Amygdala (tissue), 56 donors: ENCODE measurements around the gene FAM135A.

Experiments
- DNase-seq, 56 donors: peaks; one replicate each; lab custom pipeline; 2025; lab: John Stamatoyannopoulos, UW

FAM135A gene

DNA sequence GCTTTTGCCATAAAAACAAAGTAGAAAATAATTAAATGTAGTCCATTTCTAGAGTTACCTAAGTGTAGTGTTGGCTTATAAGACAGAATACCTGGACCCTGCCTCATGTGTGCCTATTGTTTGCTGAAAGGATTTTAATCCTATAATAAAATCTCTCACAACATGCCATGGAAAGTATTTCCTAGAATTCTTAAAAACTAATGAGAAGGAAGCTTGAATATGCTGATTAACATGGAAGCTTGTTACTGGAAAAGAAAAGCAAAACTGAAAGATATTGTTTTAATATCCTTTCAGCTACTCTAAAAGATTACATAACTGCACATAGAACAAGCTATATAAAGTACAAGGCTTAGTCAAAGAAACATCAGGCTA is 18.0 kb upstream of the FAM135A start:
- no peak for DNase-seq

DNA sequence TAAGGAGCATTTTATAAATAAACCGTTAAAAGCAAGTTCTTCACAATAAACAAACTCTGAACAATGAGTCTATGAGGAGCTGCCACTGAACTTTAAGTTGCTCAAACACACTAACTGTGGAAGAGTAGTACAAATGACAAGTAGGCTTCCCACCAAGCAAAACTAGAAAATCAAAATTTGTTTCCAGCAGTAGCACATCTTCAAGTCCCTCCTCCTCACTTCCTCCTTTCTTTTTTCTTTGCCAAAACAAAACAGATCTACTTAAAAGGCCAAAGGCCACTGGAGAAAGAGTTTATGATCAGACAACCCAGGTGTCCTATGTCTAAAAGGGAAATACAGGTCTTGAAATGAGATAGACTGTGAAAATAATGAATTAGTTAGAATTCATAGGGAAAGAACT is 17.1 kb upstream of the FAM135A start:
- DNase-seq, result no peak

DNA sequence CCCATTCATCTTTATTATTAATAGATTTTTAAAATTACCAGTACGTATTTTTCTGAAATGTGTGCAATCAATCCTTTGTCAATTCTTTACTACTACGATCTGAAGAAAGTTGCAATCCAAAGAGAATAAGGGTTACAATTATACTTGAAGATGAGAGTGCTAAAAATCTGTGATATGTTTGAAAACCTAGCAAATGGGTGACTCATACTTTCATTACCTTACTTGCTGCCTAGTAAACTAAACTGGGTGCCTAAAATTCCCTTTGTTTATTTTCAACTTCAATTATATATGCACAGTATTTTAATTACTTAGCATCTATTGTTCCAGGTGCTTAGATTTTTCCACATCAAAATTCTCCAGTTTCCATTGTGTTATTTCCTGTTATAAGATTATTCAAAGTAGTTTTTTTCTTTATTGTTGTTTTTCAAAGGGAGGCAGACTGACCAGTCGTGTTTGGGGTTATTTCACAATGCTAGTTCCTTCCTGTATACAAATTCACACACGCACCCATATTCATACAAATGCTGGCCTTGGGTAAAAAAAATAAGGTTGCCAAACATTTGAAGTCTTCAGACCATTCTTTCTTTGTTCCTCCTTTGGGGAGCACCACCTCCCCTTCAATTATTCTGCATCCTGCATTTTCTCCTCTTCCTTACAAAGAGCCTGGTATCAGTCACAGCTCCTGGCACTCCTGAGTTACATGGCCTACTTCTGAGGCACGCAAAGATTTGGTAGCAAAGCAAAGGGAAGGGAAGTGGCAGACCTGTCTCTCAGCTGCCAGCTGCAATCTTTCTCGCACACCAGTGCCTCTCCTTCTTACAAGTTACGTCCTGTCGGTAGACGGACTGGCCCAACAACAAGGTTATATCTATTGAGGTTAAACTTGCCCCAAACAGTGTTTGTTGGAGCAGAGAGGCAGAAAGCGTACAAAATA is 16.2 kb upstream of the FAM135A start:
- DNase-seq, result no peak

DNA sequence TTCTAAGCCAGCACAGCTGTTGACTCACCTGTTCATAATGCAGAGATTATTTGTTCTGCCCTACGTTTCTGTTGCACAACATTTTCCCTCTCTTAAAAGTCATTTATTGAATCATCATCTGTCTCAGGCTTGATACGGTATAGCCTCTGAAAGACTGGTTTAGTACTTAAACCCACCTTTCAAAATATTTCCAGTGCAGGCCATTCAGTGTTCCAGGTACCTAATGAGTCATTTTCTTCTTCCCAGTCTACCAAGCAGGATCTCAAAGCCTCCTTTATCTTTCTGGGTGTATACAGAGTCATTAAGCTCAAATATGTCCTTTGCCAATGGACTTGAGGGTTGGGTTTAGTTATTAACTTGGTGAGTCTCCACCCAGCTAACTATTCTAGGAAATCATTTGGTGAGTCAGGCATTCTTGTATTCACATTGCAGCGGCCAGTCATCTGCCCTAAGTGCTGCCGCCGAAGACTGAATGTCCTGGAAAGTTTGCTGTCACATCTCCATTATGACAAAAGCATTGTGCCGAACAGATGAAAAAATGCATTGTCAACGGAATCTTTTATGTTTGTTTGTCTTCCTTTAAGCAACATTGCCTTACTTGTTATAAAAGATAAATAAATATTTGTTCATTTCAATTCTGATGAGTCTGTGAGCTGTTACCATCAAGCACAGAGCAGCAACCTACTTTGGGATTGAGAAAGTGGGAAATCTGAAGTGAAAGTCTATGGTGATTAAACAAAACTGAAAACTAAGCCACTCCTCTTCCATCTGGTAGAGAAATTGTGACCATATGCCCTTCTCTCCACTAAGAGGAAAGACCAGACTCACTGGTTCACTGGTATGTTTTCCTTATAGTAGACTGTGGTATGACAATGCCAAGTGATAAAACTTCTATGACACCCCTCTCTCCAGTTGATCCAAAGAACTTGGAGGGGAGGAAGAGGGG is 14.3 kb upstream of the FAM135A start:
- DNase-seq, result no peak

DNA sequence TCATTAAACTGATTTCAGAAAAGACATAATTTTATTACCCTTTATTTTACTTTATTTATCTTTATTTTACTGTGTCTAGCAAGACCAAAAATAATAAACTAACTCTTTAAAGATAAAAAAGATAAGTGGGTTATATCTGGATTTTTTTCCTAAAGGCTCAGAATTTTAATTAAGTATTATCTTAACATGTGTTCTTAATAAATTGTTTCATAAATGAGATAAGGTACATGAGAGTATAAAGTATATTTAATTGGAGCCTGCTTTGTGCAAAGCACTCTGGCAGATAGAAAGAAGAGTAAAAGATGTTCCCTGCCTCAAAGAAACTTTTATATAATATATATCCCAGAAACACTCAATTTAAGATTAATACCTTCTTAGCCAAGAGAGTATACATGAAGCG is 8.7 kb upstream of the FAM135A start:
- no peak for DNase-seq

DNA sequence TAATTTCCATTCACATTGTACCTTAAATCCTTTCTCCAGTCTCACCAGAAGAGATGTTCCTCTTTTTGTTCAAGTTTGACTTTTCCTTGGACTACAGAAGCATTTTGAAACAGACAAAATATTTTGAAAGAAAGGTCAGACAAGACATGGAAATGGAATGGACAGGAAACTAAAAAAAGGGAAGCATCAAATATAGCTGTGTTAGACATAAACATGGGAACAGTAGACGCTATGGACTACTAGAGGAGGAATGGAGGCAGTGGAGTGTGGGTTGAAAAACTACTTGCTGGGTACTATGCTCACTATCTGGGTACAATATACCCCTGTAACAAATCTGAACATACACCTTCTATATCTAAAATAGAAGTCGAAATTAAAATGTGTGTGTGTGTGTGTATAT is 4.1 kb upstream of the FAM135A start:
- DNase-seq, result no peak

DNA sequence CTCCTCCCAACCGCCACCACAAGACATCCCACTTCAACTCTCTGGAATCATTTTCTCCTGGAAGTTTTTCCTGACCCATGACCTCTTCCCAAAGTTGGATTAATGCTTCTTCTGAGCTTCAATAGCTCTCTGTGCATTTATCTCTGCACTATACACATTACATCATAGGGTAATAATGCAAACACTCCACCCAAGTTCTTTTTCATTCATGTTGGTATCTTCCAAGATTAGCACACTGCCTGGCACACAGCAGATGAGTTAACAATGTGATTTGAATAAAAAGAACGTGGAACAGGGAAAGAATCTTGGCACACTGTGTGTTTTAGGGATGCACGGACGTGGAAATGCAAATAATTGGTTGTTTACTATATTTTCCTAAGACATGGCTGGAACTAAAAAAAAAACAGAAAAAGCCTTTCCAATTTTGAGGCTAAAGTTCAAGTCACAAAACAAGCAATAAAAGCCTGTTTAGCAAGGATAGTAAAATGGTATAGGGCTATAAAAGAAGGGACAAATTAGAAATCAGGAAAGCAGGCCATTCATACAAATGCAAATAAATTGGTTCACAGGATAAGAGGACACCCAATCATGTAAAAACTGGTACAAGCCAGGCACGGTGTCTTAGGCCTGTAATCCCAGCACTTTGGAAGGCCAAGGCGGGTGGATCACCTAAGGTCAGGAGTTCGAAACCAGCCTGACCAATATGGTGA is 1.6 kb upstream of the FAM135A start:
- DNase-seq, result no peak

DNA sequence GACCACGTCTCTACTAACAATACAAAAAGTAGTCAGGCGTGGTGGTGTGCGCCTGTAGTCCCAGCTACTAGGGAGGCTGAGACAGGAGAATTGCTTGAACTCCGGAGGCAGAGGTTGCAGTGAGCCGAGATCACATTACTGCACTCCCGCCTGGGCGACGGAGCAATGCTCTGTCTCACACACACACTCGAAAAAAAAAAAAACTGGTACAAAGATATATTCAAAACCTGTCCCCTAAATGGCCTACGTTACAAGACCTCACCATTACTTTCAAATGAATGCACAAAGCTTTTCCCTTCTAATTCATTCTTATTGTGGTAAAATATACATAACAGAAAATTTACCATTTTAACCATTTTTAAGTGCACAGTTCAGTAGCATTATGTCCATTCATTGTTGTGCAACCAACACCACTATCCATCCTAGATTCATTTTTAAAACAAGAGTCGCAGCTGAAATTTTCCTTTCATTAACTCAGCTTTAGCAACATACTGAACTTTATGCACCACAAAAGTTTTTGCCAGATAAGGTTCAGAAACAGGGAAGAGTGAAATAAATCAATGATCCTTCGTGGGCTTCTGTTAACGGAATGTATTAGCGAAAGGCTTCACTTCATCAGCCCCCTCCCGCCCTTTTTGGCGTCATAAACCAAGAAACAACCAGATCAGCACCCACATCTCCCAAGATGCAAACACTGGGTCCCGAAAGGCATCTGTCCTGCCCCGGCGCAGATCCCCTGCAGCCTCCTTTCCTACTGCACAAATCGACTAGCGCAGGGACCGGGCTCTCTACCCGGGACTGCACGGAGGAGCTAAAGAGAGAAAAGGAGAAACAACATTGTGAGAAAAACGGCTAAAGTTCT is 825 bp upstream of the FAM135A start:
- peak in 1 of 56 donors; percentile 46 for DNase-seq

DNA sequence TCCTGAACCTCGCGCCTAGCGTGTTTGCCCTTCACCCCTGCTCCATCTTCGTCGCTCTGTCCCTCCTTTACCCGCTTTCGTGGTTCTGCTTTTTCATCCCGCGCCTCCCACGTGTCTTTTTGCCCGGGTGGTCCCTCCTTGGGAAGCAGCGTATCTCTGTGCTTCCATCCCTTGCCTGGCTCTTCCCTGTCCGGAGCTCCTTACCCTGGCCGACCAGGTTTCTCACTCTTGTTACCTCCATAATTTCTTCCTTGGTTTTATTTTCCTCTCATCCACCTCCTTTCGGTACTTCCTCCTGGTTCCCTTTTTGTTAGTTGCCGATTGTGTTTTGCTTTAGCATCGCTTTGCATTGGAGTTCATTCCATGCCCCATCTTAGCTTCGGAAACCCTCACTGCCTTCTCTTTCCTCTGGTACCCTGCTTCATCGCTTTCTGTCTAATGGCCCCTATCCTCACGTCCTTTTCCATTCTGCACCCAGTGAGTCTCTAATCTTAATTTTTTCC is 735 bp downstream of the FAM135A start:
- DNase-seq, result peak in 20 of 56 donors; percentile 7 to 65 (median 40)

DNA sequence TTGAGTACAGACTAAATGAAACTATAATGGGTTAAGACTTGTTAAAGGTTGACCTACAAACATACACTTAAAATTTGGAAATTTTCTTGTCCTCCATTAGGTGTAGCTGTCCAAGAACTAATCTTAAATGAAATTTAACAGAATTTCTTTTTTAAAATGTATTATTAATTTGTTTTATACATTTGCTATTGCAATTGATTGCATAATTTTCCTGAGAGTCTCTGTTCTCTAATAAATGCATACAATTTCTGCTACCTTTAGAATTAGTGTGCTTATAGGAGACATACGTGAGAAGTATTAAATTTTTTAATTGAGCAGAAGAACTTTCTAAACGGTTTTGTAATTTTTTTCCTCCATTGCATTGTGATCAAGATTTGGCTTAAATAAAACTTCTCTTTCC is 1.5 kb downstream of the FAM135A start:
- DNase-seq, result no peak

DNA sequence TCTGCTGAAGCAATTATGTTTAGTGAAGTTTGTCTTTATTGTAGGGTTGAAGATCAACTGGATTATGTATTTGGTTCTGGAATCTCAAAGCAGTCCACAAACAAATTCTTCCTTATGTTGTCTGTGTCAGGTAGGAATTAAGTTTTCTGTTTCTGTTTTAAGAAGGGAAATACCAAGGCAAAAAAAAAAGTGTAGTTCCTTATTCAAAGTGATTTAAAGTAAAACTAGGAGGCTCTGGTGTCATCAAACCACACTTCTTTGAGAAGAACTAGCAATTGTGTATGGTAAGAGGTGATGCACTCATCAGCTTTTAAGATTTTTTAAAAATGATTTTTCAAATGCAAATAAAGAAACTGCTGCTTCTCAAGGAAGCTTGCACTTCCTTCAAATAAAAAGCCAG is 1.9 kb downstream of the FAM135A start:
- no peak for DNase-seq

DNA sequence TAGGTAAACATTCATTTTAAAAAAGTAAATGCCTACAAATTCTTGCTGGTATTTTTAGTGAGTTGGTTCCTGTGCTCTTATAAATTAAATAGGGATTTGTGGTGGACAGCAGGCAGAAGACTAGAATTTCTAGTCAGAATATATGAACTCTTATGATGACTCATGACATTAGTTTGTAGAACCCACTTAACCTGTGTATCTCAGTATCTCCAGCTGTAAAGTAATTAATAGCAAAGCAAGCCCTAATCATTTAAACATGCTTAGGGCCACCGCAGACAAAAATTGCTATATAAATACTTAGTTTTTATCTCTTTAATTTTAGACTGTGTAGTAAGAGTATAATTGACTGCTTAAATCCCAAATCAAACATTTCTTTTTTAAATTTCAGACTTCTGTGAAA is 2.4 kb downstream of the FAM135A start:
- no peak for DNase-seq

DNA sequence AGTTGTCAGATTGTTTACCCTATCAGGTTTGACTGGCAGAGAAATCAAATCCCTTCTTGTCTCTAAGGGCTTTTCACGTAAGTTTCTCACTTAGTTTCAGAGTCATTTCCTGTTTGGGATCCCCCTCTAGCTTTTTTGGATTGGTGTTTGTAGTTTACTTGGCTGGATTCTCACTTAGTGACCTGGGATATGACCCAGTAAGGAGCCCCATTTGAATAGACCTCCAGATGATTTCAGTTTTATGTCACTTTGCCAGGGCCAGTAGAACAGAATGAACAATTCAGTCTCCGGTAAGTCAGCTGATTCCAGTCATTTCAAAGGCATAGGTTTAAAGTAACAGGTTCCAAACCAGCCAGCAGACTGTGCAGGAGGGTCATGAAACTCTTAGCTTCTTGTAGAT is 8.2 kb downstream of the FAM135A start:
- no peak for DNase-seq

DNA sequence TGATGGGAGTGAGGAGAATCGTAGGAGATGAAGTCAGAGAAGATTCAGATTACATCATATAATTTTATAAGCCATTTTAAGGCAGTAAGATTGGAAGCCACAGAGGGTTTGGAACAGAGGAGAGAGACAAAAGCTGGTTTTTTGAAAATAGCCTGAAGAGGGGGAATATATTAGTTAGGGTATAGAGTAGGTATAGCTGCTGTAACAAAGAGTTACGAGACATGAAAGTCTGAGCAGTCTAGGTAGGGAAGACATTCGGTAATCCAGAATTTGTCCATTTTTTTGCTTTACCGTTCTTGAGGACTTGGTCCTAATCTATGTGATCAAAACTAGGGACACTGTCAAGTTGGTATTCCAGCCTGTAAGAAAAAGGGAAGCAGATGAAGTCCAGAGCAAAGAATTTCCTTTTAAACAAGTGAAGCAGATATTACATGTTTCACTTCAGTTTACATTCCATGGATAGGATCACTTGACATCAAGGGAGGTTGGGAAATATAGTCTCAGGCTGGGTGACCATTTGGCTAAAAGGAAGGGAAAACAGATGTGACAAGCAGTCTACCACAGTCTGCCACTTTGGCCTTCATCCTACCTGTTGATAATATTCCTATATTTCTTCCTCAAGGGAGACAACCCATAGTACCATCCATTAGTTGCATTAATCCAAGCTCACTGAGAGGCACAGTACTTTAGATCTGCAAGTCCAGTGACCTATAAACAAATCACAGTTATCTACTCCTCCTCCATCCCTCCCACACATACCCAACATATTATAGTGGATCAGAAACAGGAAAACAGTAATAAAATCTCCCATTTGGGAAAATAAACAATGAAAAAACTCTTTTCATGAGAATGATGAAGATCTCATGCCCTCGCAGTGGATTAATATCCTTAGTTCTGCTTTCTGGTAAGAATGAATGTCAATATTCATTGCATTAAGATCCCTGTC is 10.2 kb downstream of the FAM135A start:
- DNase-seq, result no peak

DNA sequence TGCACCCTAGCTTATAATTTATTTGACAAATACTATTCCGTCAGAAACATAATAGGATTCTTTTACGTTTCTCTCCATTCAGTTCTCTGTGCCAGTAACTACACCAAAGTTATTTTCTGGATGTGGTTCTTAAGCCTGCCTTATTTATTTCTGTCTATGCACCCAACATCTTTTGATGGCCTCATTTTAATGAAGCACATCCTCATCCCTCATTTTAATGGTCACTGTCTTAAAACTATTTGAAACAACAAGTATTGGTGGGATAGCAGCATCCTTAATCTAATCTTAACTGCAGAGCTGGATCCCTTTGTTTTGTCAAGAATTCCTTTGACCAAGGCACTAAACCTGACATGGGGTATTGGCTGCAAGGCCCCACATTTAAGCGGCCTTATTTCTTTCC is 11.0 kb downstream of the FAM135A start:
- DNase-seq, result no peak

DNA sequence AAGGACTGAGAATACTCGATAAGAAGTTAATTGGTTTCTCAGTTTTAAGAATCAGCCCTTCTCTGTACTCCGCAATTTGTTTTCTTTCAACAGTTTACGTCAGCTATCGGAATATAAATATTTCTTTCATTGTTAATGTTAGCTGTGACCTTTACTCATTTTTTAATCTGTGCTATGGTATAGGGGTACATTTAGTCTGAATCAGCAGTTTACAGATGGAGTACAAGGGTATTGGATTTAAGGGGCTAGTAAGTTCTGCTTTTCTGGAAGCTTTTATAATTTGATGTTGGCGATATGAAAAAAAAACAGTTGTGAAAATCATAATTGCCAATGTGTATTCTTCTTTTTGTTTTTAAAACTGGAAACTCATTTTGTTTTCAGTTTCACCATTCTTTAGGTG is 23.0 kb downstream of the FAM135A start:
- no peak for DNase-seq

DNA sequence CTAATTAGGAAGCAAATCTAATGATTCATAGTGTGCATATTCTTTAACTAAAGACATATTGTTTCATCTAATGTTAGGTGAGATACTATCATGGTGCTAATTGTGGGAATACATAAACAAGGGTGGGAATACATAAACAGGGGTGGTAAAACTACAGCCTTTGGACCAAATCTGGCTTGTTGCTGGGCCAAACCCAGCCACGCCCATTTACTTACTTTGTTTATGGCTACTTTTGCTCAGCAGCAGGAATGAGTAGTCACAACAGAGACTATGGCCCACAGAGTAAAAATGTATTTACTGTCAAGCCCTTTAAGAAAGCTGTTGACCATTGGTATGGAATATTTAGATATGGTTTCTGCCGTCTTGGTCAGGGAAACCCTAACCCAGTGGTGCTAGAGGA is 31.7 kb downstream of the FAM135A start:
- DNase-seq, result no peak

DNA sequence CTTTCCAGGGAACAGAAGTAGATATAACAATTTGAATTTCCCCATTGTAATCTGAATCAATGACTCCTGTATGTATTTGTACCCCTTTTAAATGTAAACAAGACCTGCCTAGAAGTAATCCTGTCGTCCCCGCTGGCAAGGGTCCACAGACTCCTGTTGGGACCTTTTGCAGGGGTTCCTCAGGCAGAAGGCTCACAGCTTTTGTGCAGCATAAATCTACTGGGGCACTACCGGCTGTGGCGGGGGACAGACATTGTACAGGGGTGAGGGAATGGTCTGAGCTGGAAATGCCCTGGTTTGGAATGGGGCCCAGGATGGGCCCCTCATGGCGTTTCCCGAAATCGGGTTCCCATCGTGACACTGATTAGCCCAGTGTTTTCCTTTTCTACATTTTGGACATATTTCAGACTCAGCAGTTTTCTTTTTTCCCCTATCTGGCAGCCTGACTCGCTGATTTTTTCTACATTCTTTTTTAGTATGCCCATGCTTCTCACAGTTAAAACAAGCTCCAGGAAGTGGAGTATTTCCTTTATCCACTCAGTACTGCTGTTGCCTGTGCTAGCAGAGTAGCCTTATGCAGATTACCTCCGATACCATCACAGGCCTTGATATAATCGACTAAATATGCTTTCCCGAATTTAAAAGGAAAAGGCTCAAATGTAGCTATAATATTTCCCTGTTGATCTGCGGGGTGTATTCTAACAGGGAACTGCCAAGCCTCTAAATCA is 34.2 kb downstream of the FAM135A start:
- peak in 2 of 56 donors; percentile 3 to 22 for DNase-seq
